ACC112 (cell line): ENCODE results near the gene IMP4.

Experiments
- H2AFZ ChIP-seq: fragments of 200-600 bp; sonication (generic); one replicate; pipeline ENCODE4 v1.6.0; 2017; ENCODE audit warnings: antibody characterized with exemption, low read length; ENCODE audit not compliant: unreplicated experiment
- H3K27ac ChIP-seq: fragments of 200-600 bp; sonication (generic); 2 replicates; pipeline ENCODE4 v1.5.1; 2014; ENCODE audit warnings: low read depth, mild to moderate bottlenecking, antibody characterized with exemption, low read length, moderate library complexity
- H3K27me3 ChIP-seq: fragments of 200-600 bp; sonication (generic); 2 replicates; pipeline ENCODE4 v1.6.1; 2014; ENCODE audit warnings: mild to moderate bottlenecking, antibody characterized with exemption, low read length, moderate library complexity, mixed read lengths; ENCODE audit not compliant: insufficient read depth
- H3K36me3 ChIP-seq: fragments of 200-600 bp; sonication (generic); 2 replicates; pipeline ENCODE4 v1.6.1; 2016; ENCODE audit warnings: mild to moderate bottlenecking, antibody characterized with exemption, low read length, moderate library complexity, mixed read lengths; ENCODE audit not compliant: insufficient read depth
- H3K4me1 ChIP-seq: fragments of 200-600 bp; sonication (generic); one replicate; pipeline ENCODE4 v1.6.1; 2016; ENCODE audit warnings: low read length, mixed read lengths; ENCODE audit not compliant: insufficient read depth, unreplicated experiment, control insufficient read depth
- H3K4me3 ChIP-seq: fragments of 200-600 bp; sonication (generic); 2 replicates; pipeline ENCODE4 v1.5.1; 2014; ENCODE audit warnings: mild to moderate bottlenecking, low read depth, low read length
- H3K79me2 ChIP-seq: fragments of 200-600 bp; sonication (generic); one replicate; pipeline ENCODE4 v1.6.0; 2016; ENCODE audit warnings: low read length; ENCODE audit not compliant: control insufficient read depth, unreplicated experiment, insufficient read depth

Gene IMP4

GRCh38 chr2:130342533-130343275, at the start of gene IMP4:
Gene IMP4 (plus strand): TSS chr2:130342897. CDS start chr2:130342933, 36 bp downstream.
- H3K36me3 ChIP-seq = peaks cover 23% of the 10 kb centered on the region
- peak within 1 kb of the TSS; percentile 79 for H3K4me3 ChIP-seq
- peak within 1 kb of the TSS; percentile 67 for H3K27ac ChIP-seq
- H3K27me3 ChIP-seq = no peaks in the 10 kb centered on the region
- peaks cover 18% of the 10 kb centered on the region for H3K79me2 ChIP-seq
- peaks cover 16% of the 10 kb centered on the region for H3K4me1 ChIP-seq
- H2AFZ ChIP-seq = peak within 1 kb of the TSS; percentile 78

GRCh38 chr2:130300258-130300969, 42.3 kb upstream of the IMP4 start:
- Histone ChIP-seq H3K79me2 (no peaks in the 10 kb centered on the region), H2AFZ (no peak overlapping the region), H3K36me3 (no peaks in the 10 kb centered on the region), H3K4me1 (no peaks in the 10 kb centered on the region), H3K27ac (no peak overlapping the region), H3K4me3 (no peak overlapping the region), H3K27me3 (peaks cover 77% of the 10 kb centered on the region)

DNA sequence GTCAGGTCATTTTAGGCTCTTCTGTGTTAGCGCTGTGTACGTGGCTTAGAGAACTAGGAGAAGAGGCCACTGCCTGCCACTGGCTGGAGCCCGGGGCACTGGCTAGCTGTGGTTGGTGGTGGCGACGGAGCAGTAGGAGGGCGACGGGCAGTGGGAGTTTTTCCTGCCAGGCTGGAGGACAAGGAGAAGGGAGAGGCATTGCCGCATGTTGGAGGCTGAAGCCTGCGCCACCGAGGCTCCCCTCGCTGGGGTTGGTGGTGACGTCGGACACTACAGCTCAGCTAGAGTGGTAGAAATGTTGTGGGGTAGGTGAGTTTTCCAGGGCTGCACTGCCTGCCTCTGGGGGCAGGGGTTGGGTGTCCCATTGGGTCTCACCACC, 41.7 kb upstream of the IMP4 start:
- Histone ChIP-seq H3K79me2 (no peaks in the 10 kb centered on the region), H3K27me3 (peaks cover 77% of the 10 kb centered on the region), H3K4me3 (no peak overlapping the region), H2AFZ (no peak overlapping the region), H3K27ac (no peak overlapping the region), H3K4me1 (no peaks in the 10 kb centered on the region), H3K36me3 (no peaks in the 10 kb centered on the region)

DNA sequence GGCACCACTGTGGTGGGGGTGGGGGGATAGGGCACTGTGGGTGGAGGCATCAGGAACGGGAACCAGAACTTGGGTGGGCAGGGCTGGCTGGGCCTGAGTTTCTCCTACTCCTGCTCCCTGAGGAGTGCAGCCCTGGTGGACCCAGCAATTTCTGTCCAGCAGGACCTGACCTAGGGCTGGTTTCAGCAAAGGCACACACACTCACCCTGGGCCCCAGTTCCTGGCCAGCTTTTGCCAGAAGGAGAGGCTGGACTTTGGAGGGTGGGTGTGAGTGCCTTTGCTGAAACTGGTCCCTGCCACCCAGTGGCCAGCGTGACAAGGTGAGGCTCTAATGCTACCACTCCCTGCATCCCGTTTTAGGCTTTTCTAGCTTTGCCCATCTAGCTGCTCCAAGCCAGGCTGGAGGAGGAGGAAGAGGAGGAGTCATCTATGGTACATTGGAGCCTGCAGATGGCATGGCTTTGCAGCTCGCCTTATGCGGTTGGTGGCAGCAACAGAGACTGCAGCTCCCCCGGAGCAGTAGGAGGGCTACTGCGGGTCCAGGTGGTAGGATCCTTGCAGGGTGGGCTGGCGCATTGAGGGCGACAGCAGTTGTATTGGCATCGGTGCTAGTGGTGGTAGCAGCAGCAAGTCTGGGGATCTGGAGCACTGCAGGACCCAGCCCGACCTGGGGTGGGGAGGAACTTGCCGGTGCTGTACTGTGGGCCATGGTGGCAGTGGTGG, 40.4 kb upstream of the IMP4 start:
- Histone ChIP-seq H2AFZ (no peak overlapping the region), H3K4me1 (no peaks in the 10 kb centered on the region), H3K27ac (no peak overlapping the region), H3K36me3 (no peaks in the 10 kb centered on the region), H3K4me3 (no peak overlapping the region), H3K79me2 (no peaks in the 10 kb centered on the region), H3K27me3 (peaks cover 77% of the 10 kb centered on the region)

GRCh38 chr2:130303169-130303568, 39.5 kb upstream of the IMP4 start:
- H3K27ac ChIP-seq = no peak overlapping the region
- no peak overlapping the region for H3K4me3 ChIP-seq
- H3K27me3 ChIP-seq = peaks cover 77% of the 10 kb centered on the region
- no peaks in the 10 kb centered on the region for H3K79me2 ChIP-seq
- H3K36me3 ChIP-seq = no peaks in the 10 kb centered on the region
- H3K4me1 ChIP-seq = no peaks in the 10 kb centered on the region
- no peak overlapping the region for H2AFZ ChIP-seq

DNA sequence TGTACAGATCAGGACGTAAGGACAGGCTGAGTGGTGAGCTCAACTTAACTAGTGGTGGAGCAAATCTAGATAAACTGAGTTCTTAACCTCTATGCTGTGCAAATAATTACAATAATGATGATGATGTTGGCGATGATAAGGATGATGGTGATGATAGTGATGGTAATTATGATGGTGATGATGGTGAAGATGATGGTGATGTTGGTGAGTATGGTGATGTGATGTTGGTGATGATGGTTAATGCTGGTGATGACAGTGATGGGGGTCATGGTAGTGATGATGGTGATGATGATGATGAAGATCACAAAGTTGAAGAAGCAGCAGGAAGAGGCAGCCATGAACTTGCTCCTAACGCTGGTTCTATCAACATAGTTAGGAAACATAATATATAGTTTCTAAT, 38.0 kb upstream of the IMP4 start:
- Histone ChIP-seq H3K4me3 (no peak overlapping the region), H2AFZ (no peak overlapping the region), H3K36me3 (no peaks in the 10 kb centered on the region), H3K4me1 (no peaks in the 10 kb centered on the region), H3K27ac (no peak overlapping the region), H3K27me3 (peaks cover 77% of the 10 kb centered on the region), H3K79me2 (no peaks in the 10 kb centered on the region)

DNA sequence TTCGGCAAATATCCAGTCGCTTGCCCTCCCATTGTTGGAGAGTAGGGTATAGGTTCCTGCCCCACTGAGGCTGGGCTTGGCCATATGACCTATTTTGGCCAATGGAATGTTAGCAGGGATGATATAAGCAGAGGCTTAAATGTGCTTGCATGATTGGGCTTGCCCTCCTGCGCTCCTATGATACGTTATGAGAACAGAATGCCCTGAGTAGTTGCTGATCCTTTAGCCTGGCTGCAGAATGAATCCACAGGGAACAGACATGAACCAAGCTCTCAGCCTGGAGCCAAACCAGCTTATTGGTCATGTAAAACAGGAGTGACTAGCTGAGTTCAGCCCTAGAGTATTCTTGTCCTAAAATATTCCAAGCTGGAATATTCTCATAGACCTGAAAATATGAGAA, 34.8 kb upstream of the IMP4 start:
- Histone ChIP-seq H3K4me3 (no peak overlapping the region), H3K36me3 (no peaks in the 10 kb centered on the region), H3K79me2 (no peaks in the 10 kb centered on the region), H2AFZ (no peak overlapping the region), H3K27ac (no peak overlapping the region), H3K27me3 (peaks cover 79% of the 10 kb centered on the region), H3K4me1 (no peaks in the 10 kb centered on the region)

- Histone ChIP-seq H3K79me2 (no peaks in the 10 kb centered on the region), H2AFZ (no peak overlapping the region), H3K36me3 (no peaks in the 10 kb centered on the region), H3K27me3 (peaks cover 60% of the 10 kb centered on the region), H3K4me1 (no peaks in the 10 kb centered on the region), H3K4me3 (no peak overlapping the region), H3K27ac (no peak overlapping the region)
These were observed 31.8 kb upstream of the IMP4 start for GRCh38 chr2:130310881-130311280.

DNA sequence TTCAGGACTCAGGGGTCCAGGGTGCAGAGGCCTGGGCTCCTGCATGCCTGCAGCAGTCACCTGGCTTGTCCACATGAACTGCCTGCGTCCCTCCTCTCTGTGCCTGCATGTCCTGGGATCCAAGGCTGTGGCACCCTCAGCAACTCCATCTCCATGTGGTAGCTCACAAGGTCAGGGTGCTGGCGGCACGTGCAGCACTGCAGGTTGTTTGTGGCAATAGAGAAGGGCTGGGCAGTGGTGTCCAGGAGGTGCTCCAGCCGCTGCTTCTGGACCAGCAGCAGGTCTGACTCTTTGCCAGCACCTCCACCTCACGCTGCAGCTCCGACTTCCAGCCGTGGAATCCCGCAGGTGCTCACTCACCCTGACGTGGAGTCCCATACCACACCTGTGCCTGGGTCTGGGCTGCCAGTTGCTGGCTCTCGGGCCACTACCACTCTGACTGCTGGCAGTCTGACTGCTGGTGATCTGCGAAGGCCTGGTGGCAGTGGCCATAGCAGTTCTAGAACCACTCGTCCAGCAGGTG, 28.8 kb upstream of the IMP4 start:
- H2AFZ ChIP-seq = no peak overlapping the region
- no peaks in the 10 kb centered on the region for H3K36me3 ChIP-seq
- no peak overlapping the region for H3K27ac ChIP-seq
- H3K4me1 ChIP-seq = no peaks in the 10 kb centered on the region
- H3K27me3 ChIP-seq = peaks cover 41% of the 10 kb centered on the region
- no peaks in the 10 kb centered on the region for H3K79me2 ChIP-seq
- no peak overlapping the region for H3K4me3 ChIP-seq

- no peaks in the 10 kb centered on the region for H3K36me3 ChIP-seq
- H3K4me1 ChIP-seq = no peaks in the 10 kb centered on the region
- H3K79me2 ChIP-seq = no peaks in the 10 kb centered on the region
- no peak overlapping the region for H3K27ac ChIP-seq
- peaks cover 37% of the 10 kb centered on the region for H3K27me3 ChIP-seq
- no peak overlapping the region for H3K4me3 ChIP-seq
- H2AFZ ChIP-seq = no peak overlapping the region
These were observed 28.3 kb upstream of the IMP4 start for GRCh38 chr2:130314377-130314776.
